Cardiac fibroblast (primary cell): Measurements from ENCODE around the gene COL1A1.

Experiments used
- DNase-seq, 2 donors: peaks; one replicate each; pipeline versions ENCODE4 v3.0.0 to v3.0.0-alpha.2; 2010; ENCODE audit warnings: low read depth in 2 of 2
- H3K4me3 ChIP-seq, 2 donors: replicated peaks in 1 of 2; 1 replicate in 1 of 2; 2 replicates in 1 of 2; pipeline ENCODE4 v1.5.1; 2011; ENCODE audit warnings: low read depth in 2 of 2, low read length in 2 of 2, mild to moderate bottlenecking in 2 of 2, moderate library complexity in 1 of 2
- CTCF ChIP-seq: IDR thresholded peaks from one replicate; pipeline ENCODE4 v1.5.1; 2011; ENCODE audit warnings: low read depth, mild to moderate bottlenecking, low read length, inconsistent platforms

Gene COL1A1

GRCh38 chr17:50154604-50155003, 46.8 kb downstream of the COL1A1 start:
- no peak for DNase-seq
- TF ChIP-seq CTCF = no peak
- no peak overlapping the region for H3K4me3 ChIP-seq

DNA sequence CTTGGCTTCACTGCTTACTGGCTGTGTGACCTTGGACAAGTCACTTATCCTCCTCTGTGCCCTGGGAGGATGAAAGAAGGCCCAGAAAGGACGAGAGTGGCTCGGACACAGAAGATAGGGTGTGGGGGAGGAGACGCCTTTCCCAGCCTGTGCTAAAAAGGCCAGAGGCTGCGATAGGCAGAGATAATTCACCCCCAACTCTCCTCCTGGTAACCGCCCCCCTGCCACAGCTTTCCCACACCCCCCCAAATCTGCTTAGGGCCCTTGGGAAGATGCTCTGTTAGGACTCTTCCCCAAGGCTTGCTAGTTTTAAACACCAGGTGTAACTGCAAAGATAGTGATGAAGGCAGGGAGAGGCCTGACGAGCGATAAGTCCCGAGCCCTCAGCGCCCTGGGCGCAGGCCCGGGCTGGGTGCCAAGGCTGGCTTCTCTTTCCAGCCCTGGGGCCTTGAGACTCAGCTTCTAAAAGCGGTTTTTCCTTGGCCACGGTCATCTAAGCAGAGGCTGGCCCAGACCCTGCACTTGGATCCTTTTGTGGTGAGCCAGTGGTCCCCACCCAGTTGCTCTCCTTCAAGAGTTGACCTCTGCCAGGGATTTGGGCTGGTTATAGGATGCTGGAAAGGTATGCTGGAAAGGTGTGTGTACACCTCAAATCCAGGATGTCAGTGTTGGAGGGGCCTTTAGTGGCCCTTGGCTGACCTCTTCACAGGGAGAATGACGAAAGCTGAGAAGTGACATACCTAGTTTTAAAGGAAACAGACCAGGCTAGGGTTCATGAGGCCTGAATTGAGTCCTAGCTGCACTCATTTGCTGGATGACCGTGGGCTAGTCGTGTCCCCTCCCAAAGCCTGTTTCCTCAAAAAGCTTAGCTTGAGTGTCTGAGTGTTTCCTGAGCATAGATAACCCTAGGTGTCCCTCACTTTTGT, 47.5 kb downstream of the COL1A1 start:
- peak in 1 of 2 donors; percentile 73 for DNase-seq
- H3K4me3 ChIP-seq = no peak overlapping the region
- no peak for TF ChIP-seq CTCF

- H3K4me3 ChIP-seq = no peak overlapping the region
- DNase-seq = no peak
Observed at GRCh38 chr17:50152736-50153135, 48.7 kb downstream of the COL1A1 start.

DNA sequence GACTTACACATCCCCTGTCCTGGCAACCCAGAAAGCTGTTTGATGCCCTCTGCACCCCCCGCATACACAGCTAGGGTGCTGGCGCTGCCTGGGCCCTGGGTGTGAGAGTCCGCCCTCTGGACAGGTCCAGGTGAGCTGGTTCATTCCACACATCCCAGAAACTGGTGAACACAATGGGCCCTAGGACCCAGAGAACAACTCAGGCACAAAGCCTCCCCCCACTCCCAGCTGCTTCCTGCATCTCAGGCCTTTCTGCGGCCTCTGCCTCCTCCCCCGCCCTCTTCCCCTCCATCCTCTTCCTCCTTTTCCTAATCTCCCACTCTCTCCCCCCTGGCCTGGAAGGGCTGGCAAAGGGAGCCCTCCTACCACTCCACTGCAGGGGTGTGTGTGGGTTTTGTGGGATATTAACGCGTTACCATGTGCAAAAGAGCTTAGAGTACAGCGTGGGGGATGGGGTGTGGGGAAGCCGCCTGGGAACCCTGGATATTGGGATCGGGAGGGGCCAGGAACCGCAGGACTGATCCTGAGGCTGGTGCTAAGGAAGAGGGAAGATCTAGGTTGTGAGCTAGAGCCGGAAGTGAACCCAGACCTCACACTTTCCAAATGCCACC, 49.4 kb downstream of the COL1A1 start:
- no peak for TF ChIP-seq CTCF
- DNase-seq = peak; percentile 88 to 90
- peak overlapping the region; percentile 26 to 82 for H3K4me3 ChIP-seq

More at GRCh38 chr17:50152736-50153135, 48.7 kb downstream of the COL1A1 start:
- TF ChIP-seq CTCF = no peak

DNA sequence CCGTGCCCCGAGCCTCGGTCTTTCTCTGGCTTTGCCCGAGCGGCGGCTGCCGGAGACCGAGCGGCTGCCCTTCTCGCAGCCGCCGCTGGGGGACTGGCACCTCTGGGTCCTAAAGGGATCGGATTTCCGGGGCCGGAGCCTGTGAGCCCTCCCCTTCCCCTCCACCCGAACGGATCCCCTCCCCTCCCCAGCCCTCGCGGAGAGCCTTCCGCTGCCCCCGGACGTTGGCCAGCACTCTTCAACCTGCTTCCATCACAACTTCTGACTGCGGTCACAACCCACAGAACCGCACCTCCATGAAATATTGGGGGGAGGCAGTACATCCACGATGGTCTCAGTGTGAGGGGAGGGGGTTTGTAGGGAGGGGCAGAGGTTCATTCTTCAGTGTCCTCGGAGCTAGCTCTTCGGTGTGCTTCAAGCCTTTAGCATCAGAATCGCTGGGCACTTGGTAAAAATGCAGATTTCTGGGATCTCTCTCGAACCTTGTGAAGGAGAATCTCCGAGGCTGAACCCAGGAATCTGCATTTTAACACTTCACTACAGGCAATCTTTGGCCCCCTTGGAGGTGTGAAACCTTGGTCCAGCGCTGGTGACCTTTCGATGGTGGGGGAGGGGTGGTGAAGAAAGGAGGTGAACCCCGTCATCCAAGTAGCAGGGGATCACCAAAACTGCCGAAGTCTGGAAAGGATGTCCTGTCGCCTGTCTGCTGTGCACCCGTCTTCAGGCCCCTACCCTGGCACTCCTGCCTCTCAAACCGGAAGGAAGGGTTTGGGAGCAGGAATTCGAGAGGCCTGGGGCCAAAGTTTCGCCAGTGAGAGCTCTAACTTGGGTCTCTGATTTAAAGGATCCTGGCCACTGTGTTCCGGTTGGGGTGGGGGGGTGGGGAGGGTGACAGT, 50.1 kb downstream of the COL1A1 start:
- H3K4me3 ChIP-seq = peak overlapping the region; percentile 82 to 85
- peak; percentile 78 for TF ChIP-seq CTCF
- peak; percentile 88 to 95 for DNase-seq

GRCh38 chr17:50150354-50151040, 50.9 kb downstream of the COL1A1 start, which contains the start of gene PPP1R9B:
TSS of gene PPP1R9B (minus strand) at chr17:50150677. CDS start at chr17:50150513, 164 bp downstream.
- peak within 1 kb of the TSS; percentile 82 to 85 for H3K4me3 ChIP-seq
- DNase-seq = no peak
- no peak for TF ChIP-seq CTCF
